Measurements from ENCODE around the gene SFR1.
"Not testable (repeated sequence)": the region's sequence is repeated elsewhere in the genome, so short reads cannot be mapped to it uniquely, and the experiment has no call there.

SFR1 gene

DNA sequence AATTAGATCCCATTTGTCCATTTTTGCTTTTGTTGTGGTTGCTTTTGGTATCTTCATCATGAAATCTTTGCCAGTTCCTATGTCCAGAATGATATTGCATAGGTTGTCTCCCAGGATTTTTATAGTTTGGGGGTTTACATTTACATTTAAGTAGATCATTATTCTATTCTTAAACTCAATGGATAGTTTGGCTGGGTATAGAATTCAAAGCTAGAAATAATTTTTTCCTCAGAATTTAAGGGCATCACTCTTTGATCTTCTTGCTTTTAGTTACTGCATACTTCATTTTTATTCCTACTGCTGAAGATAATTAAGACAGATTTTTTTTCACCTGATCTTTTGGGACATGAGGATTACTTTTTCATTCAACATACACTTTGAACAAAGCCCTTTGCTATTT is 29.8 kb downstream of the SFR1 start:
- Histone ChIP-seq H3K4me1 (ENCODE audit: control insufficient read depth, insufficient read depth, low read length) (no peaks in the 10 kb centered on the region), H3K9me3 (ENCODE audit: control insufficient read depth, low read length) (no peaks in the 10 kb centered on the region), H3K27me3 (ENCODE audit: control insufficient read depth, insufficient read depth, low read length, poor library complexity, severe bottlenecking) (no peaks in the 10 kb centered on the region), H3K27ac (ENCODE audit: insufficient read depth, low read depth, low read length, poor library complexity, severe bottlenecking) (no peak overlapping the region), H3K36me3 (ENCODE audit: control insufficient read depth, insufficient read depth, low read length) (no peaks in the 10 kb centered on the region), H3K4me3 (ENCODE audit: insufficient read depth, low read depth, low read length) (no peak overlapping the region)

DNA sequence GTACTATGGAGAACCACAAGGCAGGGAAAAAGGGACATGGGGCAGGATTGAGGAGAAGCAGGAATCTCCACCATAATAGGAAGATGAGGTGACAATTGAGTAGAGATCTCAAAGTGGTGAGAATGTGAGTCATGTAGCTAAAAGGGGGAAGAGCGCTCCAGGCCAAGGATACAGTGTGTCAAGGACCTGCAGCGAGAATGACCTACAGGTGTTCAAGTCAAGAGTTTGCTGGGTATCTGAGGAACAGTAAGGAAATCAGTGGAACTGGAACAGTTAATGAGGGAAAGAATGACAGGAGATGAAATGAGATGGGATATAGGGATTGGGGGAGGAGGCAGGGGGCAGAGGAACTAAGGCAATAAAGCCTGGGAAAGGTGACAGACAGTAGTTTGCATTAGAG is 33.6 kb downstream of the SFR1 start:
- WGBS, 2 experiments, result 83 to 90% methylated on average over 2 of the region's 2 CpGs
- Histone ChIP-seq H3K27me3 (ENCODE audit: control insufficient read depth, insufficient read depth, low read length, poor library complexity, severe bottlenecking) (no peaks in the 10 kb centered on the region), H3K4me3 (ENCODE audit: insufficient read depth, low read depth, low read length) (no peak overlapping the region), H3K27ac (ENCODE audit: insufficient read depth, low read depth, low read length, poor library complexity, severe bottlenecking) (no peak overlapping the region), H3K36me3 (ENCODE audit: control insufficient read depth, insufficient read depth, low read length) (no peaks in the 10 kb centered on the region), H3K9me3 (ENCODE audit: control insufficient read depth, low read length) (no peaks in the 10 kb centered on the region), H3K4me1 (ENCODE audit: control insufficient read depth, insufficient read depth, low read length) (no peaks in the 10 kb centered on the region)

DNA sequence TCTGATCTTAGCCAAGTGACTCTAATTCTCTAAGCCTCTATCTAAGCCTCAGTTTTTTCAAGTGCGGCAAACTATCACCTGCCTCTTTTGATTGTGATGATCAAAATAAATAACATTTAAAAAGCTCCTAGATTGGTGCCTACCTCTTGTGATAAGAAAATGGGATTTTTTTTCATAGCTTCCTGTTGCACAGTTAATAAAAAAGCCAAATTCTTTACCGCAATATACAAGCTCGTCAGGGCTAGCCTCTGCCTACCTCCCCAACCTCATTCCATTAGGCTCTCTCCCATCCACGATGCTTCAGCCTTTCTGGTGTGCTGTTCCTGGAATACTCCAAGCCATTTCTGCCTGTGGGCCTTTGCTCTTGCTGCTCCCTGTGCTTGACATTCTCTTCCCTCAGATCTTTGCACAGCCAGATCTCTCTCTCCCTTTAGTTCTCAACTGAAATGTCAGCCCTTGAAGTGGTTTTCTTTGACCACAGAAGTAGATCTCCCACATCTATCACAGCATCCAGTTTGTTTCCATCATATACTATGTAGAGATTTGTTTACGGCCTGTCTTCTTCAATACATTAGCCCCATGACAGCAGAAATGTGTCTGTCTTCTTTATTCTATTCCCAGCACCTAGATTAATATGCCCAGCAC is 48.8 kb downstream of the SFR1 start:
- WGBS, 2 experiments, result 89 to 94% methylated on average over 4 of the region's 5 CpGs
- H3K27ac ChIP-seq (ENCODE audit: insufficient read depth, low read depth, low read length, poor library complexity, severe bottlenecking), result no peak overlapping the region
- H3K36me3 ChIP-seq (ENCODE audit: control insufficient read depth, insufficient read depth, low read length), result no peaks in the 10 kb centered on the region
- H3K27me3 ChIP-seq (ENCODE audit: control insufficient read depth, insufficient read depth, low read length, poor library complexity, severe bottlenecking), result no peaks in the 10 kb centered on the region
- H3K4me1 ChIP-seq (ENCODE audit: control insufficient read depth, insufficient read depth, low read length), result no peaks in the 10 kb centered on the region
- H3K4me3 ChIP-seq (ENCODE audit: insufficient read depth, low read depth, low read length), result no peak overlapping the region
- no peaks in the 10 kb centered on the region for H3K9me3 ChIP-seq (ENCODE audit: control insufficient read depth, low read length)

DNA sequence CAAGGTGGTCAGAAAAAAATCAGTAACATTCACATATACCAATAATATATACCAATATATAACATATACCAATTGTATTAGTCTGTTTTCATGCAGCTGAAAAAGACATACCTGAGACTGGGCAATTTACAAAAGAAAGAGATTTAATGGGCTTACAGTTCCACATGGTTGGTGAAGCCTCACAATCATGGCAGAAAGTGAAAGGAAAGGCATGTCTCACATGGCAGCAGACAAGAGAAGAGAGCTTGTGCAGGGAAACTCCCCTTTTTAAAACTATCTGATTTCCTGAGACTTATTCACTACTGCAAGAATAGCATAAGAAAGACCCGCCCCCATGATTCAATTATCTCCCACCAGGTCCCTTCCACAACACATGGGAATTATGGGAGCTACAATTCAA is 52.2 kb downstream of the SFR1 start:
- not testable (repeated sequence) for H3K27ac ChIP-seq (ENCODE audit: insufficient read depth, low read depth, low read length, poor library complexity, severe bottlenecking); H3K4me1 ChIP-seq (ENCODE audit: control insufficient read depth, insufficient read depth, low read length); H3K36me3 ChIP-seq (ENCODE audit: control insufficient read depth, insufficient read depth, low read length); H3K9me3 ChIP-seq (ENCODE audit: control insufficient read depth, low read length); H3K4me3 ChIP-seq (ENCODE audit: insufficient read depth, low read depth, low read length); H3K27me3 ChIP-seq (ENCODE audit: control insufficient read depth, insufficient read depth, low read length, poor library complexity, severe bottlenecking)
- WGBS, 2 experiments, result 79 to 90% methylated on average over 1 of the region's 1 CpG
